H1 (cell line): Measurements from ENCODE around the gene MICU1.

Experiments used
- ASH2L ChIP-seq: fragments of 200-600, 300-600 bp; sonication (generic); IDR thresholded peaks from one replicate; pipeline ENCODE4 v1.7.1; 2017; ENCODE audit warnings: low read length
- BRCA1 ChIP-seq: IDR thresholded peaks from 2 replicates; pipeline ENCODE4 v1.6.1; 2012; ENCODE audit warnings: low read depth, low read length, improper control_type of control experiment
- SP1 ChIP-seq: IDR thresholded peaks from 2 replicates; pipeline ENCODE4 v1.6.1; 2011; ENCODE audit warnings: low read depth, low read length

GRCh38 chr10:72461085-72461484 lies 164.8 kb downstream of the MICU1 start:
- no peak for TF ChIP-seq BRCA1
- TF ChIP-seq ASH2L: no peak
- no peak for TF ChIP-seq SP1
